Caco-2 (cell line): ENCODE results near the gene CYP4V2. TPM values are rescaled to one million over a fixed set of nuclear protein-coding genes. Genes with fewer than 3 reads are reported as not detected.

Experiments
- BruUV-seq: library from RNA; stranded (reverse); fragments of 400-500 nt; replicated peaks from 2 replicates; lab custom pipeline; 2021; lab: Mats Ljungman, UMichigan
- CTCF ChIA-PET: fragments of 300-600 bp; sonication (Branson Sonifier 250); formaldehyde crosslinking; loops from one replicate; lab custom pipeline; 2022; ENCODE audit warnings: antibody characterized with exemption; lab: Charles Lee
- POLR2A ChIA-PET: fragments of 300-600 bp; sonication (Branson Sonifier 250); formaldehyde crosslinking; loops from one replicate; lab custom pipeline; 2022; ENCODE audit warnings: antibody characterized with exemption; lab: Charles Lee
- DNase-seq, 2 experiments: peaks; one replicate each; pipeline versions ENCODE4 v3.0.0 to v3.0.0-alpha.2; 2020 to 2022
- H3K27me3 ChIP-seq: replicated peaks from 2 replicates; pipeline ENCODE4 v1.6.0; 2011; ENCODE audit warnings: low read length; ENCODE audit not compliant: control insufficient read depth, insufficient read depth
- H3K36me3 ChIP-seq: 2 replicates; pipeline ENCODE4 v1.5.1; 2011; ENCODE audit warnings: low read length; ENCODE audit not compliant: control insufficient read depth, insufficient read depth
- H3K4me1 ChIP-seq: fragments of 250-450 bp; sonication (Bioruptor Pico); 2 replicates; pipeline ENCODE4 v1.5.1; 2020; ENCODE audit warnings: mild to moderate bottlenecking
- H3K4me3 ChIP-seq: 2 replicates; pipeline ENCODE4 v1.5.1; 2011; ENCODE audit warnings: low read depth, mild to moderate bottlenecking, control low read depth, low read length
- H3K9me3 ChIP-seq: fragments of 250-450 bp; sonication (Bioruptor Pico); 2 replicates; pipeline ENCODE4 v1.5.1; 2020; ENCODE audit warnings: mild to moderate bottlenecking, moderate library complexity
- H3K27ac Mint-ChIP-seq: one replicate; pipeline ENCODE4 v1.8.0; 2022; ENCODE audit warnings: mixed read lengths; ENCODE audit not compliant: unreplicated experiment
- H3K27me3 Mint-ChIP-seq: one replicate; pipeline ENCODE4 v1.8.0; 2022; ENCODE audit warnings: mixed read lengths; ENCODE audit not compliant: insufficient read depth, unreplicated experiment
- H3K36me3 Mint-ChIP-seq: one replicate; pipeline ENCODE4 v1.8.0; 2022; ENCODE audit warnings: mild to moderate bottlenecking, mixed read lengths; ENCODE audit not compliant: insufficient read depth, unreplicated experiment
- H3K4me1 Mint-ChIP-seq: one replicate; pipeline ENCODE4 v1.8.0; 2022; ENCODE audit warnings: low read depth, mixed read lengths; ENCODE audit not compliant: unreplicated experiment
- H3K4me3 Mint-ChIP-seq: one replicate; pipeline ENCODE4 v1.8.0; 2022; ENCODE audit warnings: mild to moderate bottlenecking, moderate library complexity, mixed read lengths; ENCODE audit not compliant: unreplicated experiment
- H3K9me3 Mint-ChIP-seq: one replicate; pipeline ENCODE4 v1.8.0; 2022; ENCODE audit warnings: mixed read lengths; ENCODE audit not compliant: unreplicated experiment
- CTCF ChIP-seq, 2 experiments: fragments of 200-600 bp in 1 of 2; IDR thresholded peaks; 1 replicate in 1 of 2; 2 replicates in 1 of 2; pipeline versions ENCODE4 v1.5.1 to v1.8.0; 2011 to 2022; ENCODE audit warnings: antibody characterized with exemption in 1 of 2, control low read depth in 1 of 2, inconsistent platforms in 1 of 2, low read depth in 1 of 2, low read length in 1 of 2, mild to moderate bottlenecking in 1 of 2, moderate library complexity in 1 of 2; ENCODE audit not compliant: insufficient read depth in 1 of 2, severe bottlenecking in 1 of 2, unreplicated experiment in 1 of 2
- intact Hi-C: fragments of 100-400 bp; cut with micrococcal nuclease; formaldehyde crosslinking; loops from one replicate; pipeline ENCODE4 v1.10.0; 2022; ENCODE audit not compliant: unreplicated experiment
- total RNA-seq: library from RNA; stranded (reverse); gene quantifications from 2 replicates; pipeline ENCODE4 v1.2.3, GENCODE V29; 2022

Gene CYP4V2
- total RNA-seq, 1 experiment from 2014 or later, result 2.1 TPM

- Mint-ChIP-seq H3K36me3 (no peaks in the 10 kb centered on the region), H3K27ac (no peak overlapping the region), H3K4me3 (peak overlapping the region; percentile 80), H3K27me3 (peaks cover 12% of the 10 kb centered on the region), H3K4me1 (no peaks in the 10 kb centered on the region), H3K9me3 (no peaks in the 10 kb centered on the region)
- no peaks in the 10 kb centered on the region for H3K9me3 ChIP-seq
- CTCF ChIA-PET, result no interaction called here
- DNase-seq, result no peak
- intact Hi-C loops, result loop anchor here (1.0 to 5.0 kb wide), 2 partner anchors 12 to 47 kb away; no protein-coding TSS in a partner anchor
- BruUV-seq, result no TSS peak
- H3K27me3 ChIP-seq, result no peaks in the 10 kb centered on the region; the same call in none of the 2 replicates
- POLR2A ChIA-PET, result no interaction called here
- H3K4me3 ChIP-seq, result no peak overlapping the region
- no peaks in the 10 kb centered on the region for H3K36me3 ChIP-seq
- no peak for TF ChIP-seq CTCF (IDR thresholded peaks at IDR 0.05; ENCODE audit: insufficient read depth in 1 of 2, low read depth in 1 of 2, low read length in 1 of 2, severe bottlenecking in 1 of 2, unreplicated experiment in 1 of 2)
- peaks cover 10% of the 10 kb centered on the region; the same call in 1 of the 2 replicates for H3K4me1 ChIP-seq
Observed at GRCh38 chr4:186189656-186190055, 1.7 kb upstream of the CYP4V2 start.

- Histone ChIP-seq H3K4me3 (peak overlapping the region; percentile 70), H3K27me3 (no peaks in the 10 kb centered on the region; the same call in none of the 2 replicates), H3K9me3 (no peaks in the 10 kb centered on the region), H3K36me3 (no peaks in the 10 kb centered on the region), H3K4me1 (peaks cover 10% of the 10 kb centered on the region; the same call in 1 of the 2 replicates)
- H3K27me3 Mint-ChIP-seq, result peaks cover 6% of the 10 kb centered on the region
- POLR2A ChIA-PET, result no interaction called here
- H3K36me3 Mint-ChIP-seq, result no peaks in the 10 kb centered on the region
- H3K9me3 Mint-ChIP-seq, result no peaks in the 10 kb centered on the region
- CTCF ChIA-PET, result interaction anchor here (1.6 kb wide), 1 partner anchor 123 kb away, joined by 4 read pairs; no protein-coding TSS in a partner anchor
- H3K27ac Mint-ChIP-seq, result no peak overlapping the region
- intact Hi-C loops, result loop anchor here (1.0 to 5.0 kb wide), 2 partner anchors 11 to 48 kb away; no protein-coding TSS in a partner anchor
- H3K4me1 Mint-ChIP-seq, result no peaks in the 10 kb centered on the region
- TF ChIP-seq CTCF (IDR thresholded peaks at IDR 0.05; ENCODE audit: insufficient read depth in 1 of 2, low read depth in 1 of 2, low read length in 1 of 2, severe bottlenecking in 1 of 2, unreplicated experiment in 1 of 2), result no peak
- peak in 1 of 2 experiments; percentile 36 for DNase-seq
- H3K4me3 Mint-ChIP-seq, result peak overlapping the region; percentile 80
- no TSS peak for BruUV-seq
Observed at GRCh38 chr4:186190581-186191199, 677 bp upstream of the CYP4V2 start.

GRCh38 chr4:186192066-186192612 lies 772 bp downstream of the CYP4V2 start:
- Mint-ChIP-seq H3K4me1 (no peaks in the 10 kb centered on the region), H3K36me3 (no peaks in the 10 kb centered on the region), H3K9me3 (no peaks in the 10 kb centered on the region), H3K27me3 (peaks cover 11% of the 10 kb centered on the region), H3K27ac (no peak overlapping the region), H3K4me3 (peak overlapping the region; percentile 80)
- ChIA-PET POLR2A (no interaction called here), CTCF (interaction anchor here (0.6 kb wide), 1 partner anchor 579 kb away, joined by 3 read pairs; no protein-coding TSS in a partner anchor)
- H3K27me3 ChIP-seq, result no peaks in the 10 kb centered on the region; the same call in none of the 2 replicates
- intact Hi-C loops, result loop anchor here (5.0 kb wide), 1 partner anchor 50 kb away; no protein-coding TSS in a partner anchor
- no peak for TF ChIP-seq CTCF (IDR thresholded peaks at IDR 0.05; ENCODE audit: insufficient read depth in 1 of 2, low read depth in 1 of 2, low read length in 1 of 2, severe bottlenecking in 1 of 2, unreplicated experiment in 1 of 2)
- H3K4me1 ChIP-seq, result peaks cover 10% of the 10 kb centered on the region; the same call in 1 of the 2 replicates
- no TSS peak for BruUV-seq
- no peaks in the 10 kb centered on the region for H3K9me3 ChIP-seq
- peak overlapping the region; percentile 70 for H3K4me3 ChIP-seq
- DNase-seq, result peak in 1 of 2 experiments; percentile 13
- no peaks in the 10 kb centered on the region for H3K36me3 ChIP-seq
